AG04450 (cell line): ENCODE data around the gene CRYGA. TPM values are rescaled to one million over a fixed set of nuclear protein-coding genes. Genes with fewer than 3 reads are reported as not detected.

Experiments used
- CTCF ChIA-PET: fragments of 300-600, 350-600 bp; formaldehyde crosslinking; extraction: SDS; loops from one replicate; lab custom pipeline; 2022; ENCODE audit warnings: antibody characterized with exemption, inconsistent platforms; lab: Charles Lee
- POLR2A ChIA-PET: fragments of 350-600 bp; formaldehyde crosslinking; extraction: SDS; loops from one replicate; lab custom pipeline; 2021; ENCODE audit warnings: antibody characterized with exemption, inconsistent platforms; lab: Yijun Ruan, JAX
- DNase-seq: peaks from one replicate; pipeline ENCODE4 v3.0.0-alpha.2; 2011; ENCODE audit warnings: low read depth, low spot score
- H3K27ac ChIP-seq: one replicate; pipeline ENCODE4 v1.5.1; 2012; ENCODE audit warnings: low read depth, low read length, control low read depth
- H3K27me3 ChIP-seq: one replicate; pipeline ENCODE4 v1.6.0; 2012; ENCODE audit warnings: low read length; ENCODE audit not compliant: control insufficient read depth, insufficient read depth
- H3K4me3 ChIP-seq: 2 replicates; pipeline ENCODE4 v1.5.1; 2011; ENCODE audit warnings: mild to moderate bottlenecking, low read depth, low read length, control low read depth
- H3K9me3 ChIP-seq: 2 replicates; pipeline ENCODE4 v1.5.1; 2012; ENCODE audit warnings: low read length; ENCODE audit not compliant: control insufficient read depth, insufficient read depth
- polyA plus RNA-seq: library from polyadenylated mRNA; depleted of rRNA; stranded (reverse); fragments of >200 nt; gene quantifications from 2 replicates; pipeline ENCODE4 v1.2.3, GENCODE V29; 2011
- TF ChIP-seq, protein P1 (sequence below): IDR thresholded peaks from 2 replicates; pipeline ENCODE4 v1.5.1; 2011; ENCODE audit warnings: low read depth, low read length, control low read depth, inconsistent platforms

CRYGA gene
- polyA plus RNA-seq, 1 experiment = not detected

DNA sequence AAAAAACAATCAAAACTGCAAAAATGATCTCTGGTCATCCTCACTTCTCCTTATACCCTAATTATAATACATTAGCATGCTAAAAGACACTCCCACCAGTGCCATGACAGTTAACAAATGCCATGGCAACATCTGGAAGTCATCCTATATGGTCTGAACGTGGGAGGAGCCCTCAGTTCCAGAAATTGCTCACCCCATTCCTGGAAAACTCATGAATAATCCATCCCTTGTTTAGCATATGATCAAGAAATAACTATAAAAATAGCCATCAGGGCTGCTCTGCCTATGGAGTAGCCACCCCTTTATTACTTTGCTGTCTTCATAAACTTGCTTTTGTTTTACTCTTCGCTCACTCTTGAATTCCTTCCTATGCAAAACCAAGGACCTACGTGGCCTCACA lies 32.1 kb upstream of the CRYGA start:
- Histone ChIP-seq H3K27me3 (no peaks in the 10 kb centered on the region), H3K4me3 (no peak overlapping the region), H3K27ac (no peak overlapping the region), H3K9me3 (no peaks in the 10 kb centered on the region)
- ChIA-PET POLR2A (no interaction called here), CTCF (interaction anchor here (1.8 kb wide), 1 partner anchor 20 kb away, joined by 7 read pairs; no protein-coding TSS in a partner anchor)
- TF ChIP-seq, protein P1, sequence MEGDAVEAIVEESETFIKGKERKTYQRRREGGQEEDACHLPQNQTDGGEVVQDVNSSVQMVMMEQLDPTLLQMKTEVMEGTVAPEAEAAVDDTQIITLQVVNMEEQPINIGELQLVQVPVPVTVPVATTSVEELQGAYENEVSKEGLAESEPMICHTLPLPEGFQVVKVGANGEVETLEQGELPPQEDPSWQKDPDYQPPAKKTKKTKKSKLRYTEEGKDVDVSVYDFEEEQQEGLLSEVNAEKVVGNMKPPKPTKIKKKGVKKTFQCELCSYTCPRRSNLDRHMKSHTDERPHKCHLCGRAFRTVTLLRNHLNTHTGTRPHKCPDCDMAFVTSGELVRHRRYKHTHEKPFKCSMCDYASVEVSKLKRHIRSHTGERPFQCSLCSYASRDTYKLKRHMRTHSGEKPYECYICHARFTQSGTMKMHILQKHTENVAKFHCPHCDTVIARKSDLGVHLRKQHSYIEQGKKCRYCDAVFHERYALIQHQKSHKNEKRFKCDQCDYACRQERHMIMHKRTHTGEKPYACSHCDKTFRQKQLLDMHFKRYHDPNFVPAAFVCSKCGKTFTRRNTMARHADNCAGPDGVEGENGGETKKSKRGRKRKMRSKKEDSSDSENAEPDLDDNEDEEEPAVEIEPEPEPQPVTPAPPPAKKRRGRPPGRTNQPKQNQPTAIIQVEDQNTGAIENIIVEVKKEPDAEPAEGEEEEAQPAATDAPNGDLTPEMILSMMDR = no peak
- no peak for DNase-seq

DNA sequence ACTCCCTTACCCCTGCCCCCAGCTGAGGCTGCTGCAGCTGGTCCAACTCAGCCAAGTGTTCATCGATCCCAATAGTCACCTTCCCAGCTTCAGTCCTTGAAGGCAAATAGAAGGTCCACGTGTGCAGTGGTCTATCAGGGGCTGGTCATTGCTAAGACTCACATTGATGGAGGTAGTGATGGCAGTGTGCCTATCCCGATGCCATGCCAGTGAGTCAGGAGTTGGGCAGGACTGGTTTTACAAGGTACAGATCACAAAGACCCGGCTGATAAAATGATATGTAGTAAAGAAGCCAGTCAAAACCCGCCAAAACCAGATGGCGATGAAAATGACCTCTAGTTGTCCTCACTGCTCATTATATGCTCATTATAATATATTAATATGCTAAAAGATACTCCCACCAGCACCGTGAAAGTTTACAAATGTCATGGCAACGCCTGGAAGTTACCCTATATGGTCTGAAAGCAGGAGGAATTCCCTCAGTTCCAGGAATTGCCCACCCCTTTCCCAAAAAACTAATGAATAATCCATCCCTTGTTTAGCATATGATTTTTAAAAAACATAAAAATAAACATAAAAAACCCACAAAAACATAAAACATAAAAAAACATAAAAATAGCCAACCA lies 29.3 kb upstream of the CRYGA start:
- no peak overlapping the region for H3K4me3 ChIP-seq
- ChIA-PET CTCF (interaction anchor here (6.3 kb wide), 1 partner anchor 17 kb away, joined by 46 read pairs; no protein-coding TSS in a partner anchor), POLR2A (no interaction called here)
- no peaks in the 10 kb centered on the region for H3K9me3 ChIP-seq
- H3K27ac ChIP-seq = no peak overlapping the region
- DNase-seq = no peak
- no peaks in the 10 kb centered on the region for H3K27me3 ChIP-seq
- TF ChIP-seq, protein P1 = no peak

DNA sequence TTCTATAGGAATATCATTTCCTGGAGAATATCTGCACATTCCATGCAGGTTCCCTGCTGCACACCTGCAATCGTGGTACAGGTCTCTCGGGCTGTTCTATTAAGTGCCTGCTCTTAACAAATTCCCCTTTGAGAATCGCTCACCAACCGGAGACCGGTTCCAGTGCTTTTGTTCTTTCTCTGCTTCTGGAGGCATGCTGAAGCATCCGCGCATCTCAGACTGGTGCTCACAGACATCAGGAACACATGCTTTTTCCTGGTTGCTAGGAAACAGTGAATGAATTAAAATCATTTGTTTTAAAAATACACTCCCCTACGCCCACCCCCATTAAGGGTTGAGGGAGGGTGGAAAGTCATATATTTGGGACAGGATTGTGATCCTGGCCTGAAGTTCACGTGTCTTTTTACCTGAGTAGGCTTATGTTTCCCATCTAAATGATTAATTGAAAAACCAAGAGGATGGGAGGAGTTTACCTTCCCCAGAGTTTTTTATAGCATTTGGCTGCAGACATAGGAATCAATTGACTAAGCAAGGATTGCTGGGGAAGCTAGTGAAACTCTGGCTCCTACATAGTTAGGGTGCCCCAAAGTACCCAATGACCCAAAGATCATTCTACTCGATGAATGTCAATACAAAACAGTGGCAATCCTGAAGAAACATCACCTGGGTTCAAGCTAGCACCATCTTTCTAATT lies 26.6 kb upstream of the CRYGA start, which contains the start of gene C2orf80:
Gene C2orf80, minus strand, starts transcription at position 221 of the 694 bp plus-strand sequence. CDS start 3,044 bp downstream, outside the sequence.
- TF ChIP-seq, protein P1 = no peak
- ChIA-PET POLR2A (no interaction called here), CTCF (interaction anchor here (6.3 kb wide), 1 partner anchor 14 kb away, joined by 46 read pairs; no protein-coding TSS in a partner anchor)
- Histone ChIP-seq H3K4me3 (no peak within 1 kb of the TSS), H3K27me3 (peaks cover 7% of the 10 kb centered on the region), H3K27ac (no peak within 1 kb of the TSS), H3K9me3 (no peaks in the 10 kb centered on the region)
- DNase-seq = no peak

DNA sequence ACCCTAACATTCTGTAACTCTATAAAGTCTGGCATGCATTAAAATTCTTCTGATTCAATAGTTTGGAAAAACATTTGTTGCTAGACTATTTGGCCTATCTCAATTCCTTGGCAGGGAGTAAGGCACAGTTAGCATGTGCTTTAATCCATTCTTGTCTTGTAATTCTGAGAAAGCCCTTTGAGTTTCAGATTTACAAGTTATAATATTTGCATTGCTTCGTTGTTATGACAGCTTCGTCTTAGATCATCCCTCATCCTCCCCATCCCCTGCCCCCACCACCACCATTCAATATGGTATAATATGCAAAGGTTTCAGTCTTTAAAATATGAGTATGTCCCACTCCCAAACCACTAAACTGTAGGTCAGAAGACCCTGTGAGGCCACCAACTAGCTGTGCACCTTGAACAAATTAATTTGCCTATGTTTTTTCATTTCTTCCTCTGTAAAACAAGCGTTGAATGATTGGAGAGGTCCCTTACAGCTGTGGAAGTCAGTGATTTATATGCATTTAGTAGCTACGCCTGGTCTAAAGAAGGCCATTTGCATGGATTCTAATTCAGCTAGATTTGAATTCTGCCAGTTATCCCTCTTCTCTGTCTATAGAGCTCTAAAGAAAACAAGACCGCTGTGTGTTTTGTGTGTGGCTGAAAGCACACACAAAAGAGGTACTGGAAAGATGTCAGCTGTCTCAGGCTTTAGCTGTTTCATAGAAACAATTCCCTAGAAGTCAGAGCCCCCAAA lies 25.9 kb upstream of the CRYGA start:
- Histone ChIP-seq H3K4me3 (no peak overlapping the region), H3K27ac (no peak overlapping the region), H3K9me3 (no peaks in the 10 kb centered on the region), H3K27me3 (peaks cover 9% of the 10 kb centered on the region)
- CTCF ChIA-PET = interaction anchor here (6.3 kb wide), 1 partner anchor 14 kb away, joined by 46 read pairs; no protein-coding TSS in a partner anchor
- POLR2A ChIA-PET = no interaction called here
- no peak for DNase-seq
- TF ChIP-seq, protein P1 = no peak
